Kidney epithelial cell (primary cell): ENCODE measurements around the gene AP5S1. TPM values are rescaled to one million over a fixed set of nuclear protein-coding genes. Genes with fewer than 3 reads are reported as not detected.

Experiments used
- DNase-seq: peaks from one replicate; pipeline ENCODE4 v3.0.0-alpha.2; 2010; ENCODE audit warnings: low read depth
- H3K27me3 ChIP-seq: 2 replicates; pipeline ENCODE4 v1.6.0; 2011; ENCODE audit warnings: low read length; ENCODE audit not compliant: control insufficient read depth, insufficient read depth
- H3K36me3 ChIP-seq: 2 replicates; pipeline ENCODE4 v1.5.1; 2011; ENCODE audit warnings: low read length; ENCODE audit not compliant: control insufficient read depth, insufficient read depth
- H3K4me3 ChIP-seq: 2 replicates; pipeline ENCODE4 v1.5.1; 2011; ENCODE audit warnings: low read depth, mild to moderate bottlenecking, control low read depth, low read length
- total RNA-seq: library from RNA; depleted of rRNA; stranded (reverse); fragments of >200 nt; gene quantifications from 2 replicates; pipeline ENCODE4 v1.2.3, GENCODE V29; 2015
- TF ChIP-seq, protein P1 (sequence below): IDR thresholded peaks from 2 replicates; pipeline ENCODE4 v1.5.1; 2011; ENCODE audit warnings: mild to moderate bottlenecking, moderate library complexity, low read length, control low read depth, inconsistent platforms; ENCODE audit not compliant: insufficient read depth, poor library complexity, severe bottlenecking

The AP5S1 gene
- total RNA-seq, 1 donor from 2014 or later: 13.7 TPM

DNA sequence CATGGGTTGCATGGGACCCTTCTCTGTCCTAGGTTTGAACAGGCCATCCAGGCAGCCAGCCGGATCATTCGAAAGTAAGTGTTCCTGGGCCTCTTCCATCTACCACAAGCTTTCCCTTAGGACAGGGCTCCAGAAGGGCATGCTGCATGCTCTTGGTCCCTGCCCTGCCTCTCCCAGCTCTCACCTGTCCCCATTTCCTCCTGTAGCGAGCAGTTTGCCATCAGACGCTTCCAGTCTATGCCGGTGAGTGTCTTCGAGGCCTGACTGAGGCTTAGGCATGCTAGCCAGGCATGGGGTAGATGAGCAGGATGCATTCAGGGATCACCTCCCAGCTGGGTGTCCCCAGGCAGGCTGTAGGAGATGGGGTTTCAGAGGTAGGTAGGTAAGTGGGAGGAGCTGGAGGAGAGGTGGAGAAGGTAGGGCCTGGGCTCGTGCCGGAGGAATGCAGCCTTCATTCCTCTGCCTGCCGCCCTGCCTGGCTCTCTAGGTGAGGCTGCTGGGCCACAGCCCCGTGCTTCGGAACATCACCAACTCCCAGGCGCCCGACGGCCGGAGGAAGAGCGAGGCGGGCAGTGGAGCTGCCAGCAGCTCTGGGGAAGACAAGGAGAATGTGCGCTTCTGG is 20.0 kb upstream of the AP5S1 start:
- no peak for DNase-seq
- Histone ChIP-seq H3K4me3 (no peak overlapping the region), H3K27me3 (no peaks in the 10 kb centered on the region), H3K36me3 (peaks cover 1% of the 10 kb centered on the region)
- TF ChIP-seq, protein P1, sequence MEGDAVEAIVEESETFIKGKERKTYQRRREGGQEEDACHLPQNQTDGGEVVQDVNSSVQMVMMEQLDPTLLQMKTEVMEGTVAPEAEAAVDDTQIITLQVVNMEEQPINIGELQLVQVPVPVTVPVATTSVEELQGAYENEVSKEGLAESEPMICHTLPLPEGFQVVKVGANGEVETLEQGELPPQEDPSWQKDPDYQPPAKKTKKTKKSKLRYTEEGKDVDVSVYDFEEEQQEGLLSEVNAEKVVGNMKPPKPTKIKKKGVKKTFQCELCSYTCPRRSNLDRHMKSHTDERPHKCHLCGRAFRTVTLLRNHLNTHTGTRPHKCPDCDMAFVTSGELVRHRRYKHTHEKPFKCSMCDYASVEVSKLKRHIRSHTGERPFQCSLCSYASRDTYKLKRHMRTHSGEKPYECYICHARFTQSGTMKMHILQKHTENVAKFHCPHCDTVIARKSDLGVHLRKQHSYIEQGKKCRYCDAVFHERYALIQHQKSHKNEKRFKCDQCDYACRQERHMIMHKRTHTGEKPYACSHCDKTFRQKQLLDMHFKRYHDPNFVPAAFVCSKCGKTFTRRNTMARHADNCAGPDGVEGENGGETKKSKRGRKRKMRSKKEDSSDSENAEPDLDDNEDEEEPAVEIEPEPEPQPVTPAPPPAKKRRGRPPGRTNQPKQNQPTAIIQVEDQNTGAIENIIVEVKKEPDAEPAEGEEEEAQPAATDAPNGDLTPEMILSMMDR: no peak

DNA sequence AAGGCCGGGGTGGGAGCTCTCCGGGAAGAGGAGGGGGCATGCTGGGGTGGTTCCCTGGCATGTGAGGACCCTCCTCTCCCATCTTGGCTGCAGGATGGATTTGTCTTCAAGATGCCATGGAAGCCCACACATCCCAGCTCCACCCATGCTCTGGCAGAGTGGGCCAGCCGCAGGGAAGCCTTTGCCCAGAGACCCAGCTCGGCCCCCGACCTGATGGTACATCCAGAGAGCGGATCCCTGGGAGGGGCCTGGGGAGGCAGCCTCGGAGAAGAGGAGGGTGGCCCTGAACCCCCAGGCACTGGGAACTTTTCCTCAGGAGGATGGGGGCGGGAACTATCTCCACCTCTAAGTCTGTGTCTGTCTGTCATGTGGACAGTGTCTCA is 19.5 kb upstream of the AP5S1 start:
- Histone ChIP-seq H3K4me3 (no peak overlapping the region), H3K27me3 (no peaks in the 10 kb centered on the region), H3K36me3 (peaks cover 1% of the 10 kb centered on the region)
- TF ChIP-seq, protein P1: no peak
- no peak for DNase-seq

DNA sequence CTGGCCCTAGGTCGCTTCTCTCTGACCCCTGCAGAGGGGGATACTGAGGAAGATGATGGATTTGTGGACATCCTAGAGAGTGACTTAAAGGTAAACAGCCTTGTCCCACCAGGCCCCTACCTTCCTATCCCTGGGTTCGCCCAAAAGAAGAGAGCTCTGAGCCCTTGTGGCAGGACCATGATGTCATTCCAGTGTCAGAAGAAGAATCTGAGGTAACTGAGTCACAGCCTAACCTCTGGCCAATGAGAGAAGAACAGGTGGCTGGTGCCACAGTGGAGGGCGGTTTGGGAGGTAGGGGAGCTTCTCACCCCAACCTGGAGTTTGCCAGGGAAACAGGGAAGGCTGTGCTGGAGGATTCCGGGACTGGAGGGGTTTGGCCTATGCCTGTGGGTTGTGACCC is 19.0 kb upstream of the AP5S1 start:
- Histone ChIP-seq H3K36me3 (peaks cover 1% of the 10 kb centered on the region), H3K4me3 (no peak overlapping the region)
- DNase-seq: no peak

DNA sequence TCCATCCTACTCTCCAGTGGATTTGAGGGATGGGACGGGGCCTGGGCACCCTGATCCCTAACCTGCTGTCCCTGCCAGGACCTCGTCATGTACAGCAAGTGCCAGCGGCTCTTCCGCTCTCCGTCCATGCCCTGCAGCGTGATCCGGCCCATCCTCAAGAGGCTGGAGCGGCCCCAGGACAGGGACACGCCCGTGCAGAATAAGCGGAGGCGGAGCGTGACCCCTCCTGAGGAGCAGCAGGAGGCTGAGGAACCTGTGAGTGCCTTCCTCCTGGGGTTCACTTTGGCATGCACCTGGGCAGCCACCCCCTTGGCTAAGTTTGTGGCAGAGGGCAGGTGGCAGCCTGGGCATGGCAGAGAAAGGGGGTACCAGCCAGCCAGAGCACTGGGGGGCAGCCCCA is 18.5 kb upstream of the AP5S1 start:
- Histone ChIP-seq H3K4me3 (no peak overlapping the region), H3K36me3 (peaks cover 1% of the 10 kb centered on the region), H3K27me3 (no peaks in the 10 kb centered on the region)
- TF ChIP-seq, protein P1: no peak
- DNase-seq: no peak

More for the DNA sequence above, 19.0 kb upstream of the AP5S1 start:
- TF ChIP-seq, protein P1: no peak
- no peaks in the 10 kb centered on the region for H3K27me3 ChIP-seq

DNA sequence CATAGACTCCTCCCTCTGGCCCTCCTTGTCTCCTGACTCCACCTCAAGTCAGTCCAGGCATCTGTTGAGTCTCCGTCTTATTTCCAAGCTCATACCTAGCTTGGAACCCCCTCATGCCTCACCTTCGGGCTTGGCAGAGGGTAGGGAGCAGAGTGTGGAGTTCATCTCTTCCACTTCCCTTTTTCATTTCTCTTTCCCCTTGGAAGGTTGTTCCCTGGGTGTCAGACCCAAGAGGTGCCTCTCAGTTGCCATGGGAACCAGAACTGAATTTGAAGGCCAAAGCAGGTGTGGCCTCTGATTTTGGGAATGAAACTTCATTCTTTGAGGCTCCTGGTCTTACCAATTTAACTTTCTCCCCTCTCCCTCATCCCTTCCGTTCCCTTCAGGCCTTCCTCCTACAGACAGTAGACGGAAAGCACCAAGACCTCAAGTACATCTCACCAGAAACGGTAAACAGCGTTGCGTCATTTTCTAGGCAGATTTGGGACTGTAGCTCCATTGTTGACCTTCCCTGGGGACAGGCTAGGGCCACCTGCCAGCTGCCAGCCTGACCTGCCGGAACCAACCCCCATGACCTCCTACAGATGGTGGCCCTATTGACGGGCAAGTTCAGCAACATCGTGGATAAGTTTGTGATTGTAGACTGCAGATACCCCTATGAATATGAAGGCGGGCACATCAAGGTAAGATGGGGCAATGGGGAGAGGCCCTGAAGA is 17.7 kb upstream of the AP5S1 start:
- TF ChIP-seq, protein P1: no peak
- no peak for DNase-seq
- no peak overlapping the region for H3K4me3 ChIP-seq
- peaks cover 1% of the 10 kb centered on the region for H3K36me3 ChIP-seq
- H3K27me3 ChIP-seq: no peaks in the 10 kb centered on the region

DNA sequence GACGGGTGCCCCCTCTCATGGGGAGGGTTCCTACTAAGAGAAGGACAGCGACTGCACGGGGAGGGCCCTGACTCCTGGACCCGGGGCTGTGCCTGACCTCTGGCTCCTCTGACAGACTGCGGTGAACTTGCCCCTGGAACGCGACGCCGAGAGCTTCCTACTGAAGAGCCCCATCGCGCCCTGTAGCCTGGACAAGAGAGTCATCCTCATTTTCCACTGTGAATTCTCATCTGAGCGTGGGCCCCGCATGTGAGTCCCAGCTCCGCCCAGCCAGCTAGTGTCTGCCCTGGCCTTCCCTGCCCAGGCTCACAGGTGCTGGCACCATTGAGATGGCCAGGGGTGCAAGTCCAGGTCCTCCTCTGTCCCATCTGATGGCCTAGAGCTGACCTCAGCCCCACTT is 17.1 kb upstream of the AP5S1 start:
- no peak overlapping the region for H3K4me3 ChIP-seq
- peaks cover 1% of the 10 kb centered on the region for H3K36me3 ChIP-seq
- DNase-seq: no peak
- TF ChIP-seq, protein P1: no peak
- H3K27me3 ChIP-seq: no peaks in the 10 kb centered on the region
